ENCODE measurements around the gene BCCIP. TPM values are rescaled to one million over a fixed set of nuclear protein-coding genes. Genes with fewer than 3 reads are reported as not detected.
A peak's percentile ranks its signal among the peaks of the same experiment; 100 is the strongest.

BCCIP gene
- total RNA-seq, 1 experiment from 2014 or later: 159 TPM

GRCh38 chr10:125823663-125824251, 411 bp downstream of the BCCIP start:
- Histone ChIP-seq H2AFZ (ENCODE audit: low read depth, low read length, poor library complexity, severe bottlenecking) (peak overlapping the region; percentile 74), H3K9me3 (ENCODE audit: control insufficient read depth in 1 of 2, insufficient read depth in 1 of 2, low read depth in 1 of 2, low read length in 2 of 2) (no peaks in the 10 kb centered on the region), H3K9ac (ENCODE audit: low read length) (peak overlapping the region; percentile 86), H3K36me3 (ENCODE audit: control insufficient read depth in 1 of 2, insufficient read depth in 2 of 2, low read length in 2 of 2) (peaks cover 22 to 33% of the 10 kb centered on the region in 2 experiments), H3K27me3 (ENCODE audit: insufficient read depth, low read length) (no peaks in the 10 kb centered on the region), H3K79me2 (ENCODE audit: insufficient read depth, low read length) (peaks cover 76% of the 10 kb centered on the region), H3K27ac (ENCODE audit: low read depth, low read length) (peak overlapping the region; percentile 72), H3K9me2 (ENCODE audit: insufficient read depth) (no peaks in the 10 kb centered on the region), H4K20me1 (ENCODE audit: insufficient read depth) (peaks cover 11% of the 10 kb centered on the region; the same call in 1 of the 2 replicates), H3K4me2 (ENCODE audit: low read length) (peak overlapping the region; percentile 90), H3K4me3 (replicated peaks in 1 of 2; ENCODE audit: low read depth in 1 of 2, low read length in 2 of 2) (peak overlapping the region; percentile 82), H3K4me1 (ENCODE audit: control insufficient read depth in 1 of 2, insufficient read depth in 2 of 2, low read length in 2 of 2) (peaks cover 13 to 20% of the 10 kb centered on the region in 2 experiments)
- intact Hi-C loops (cut with micrococcal nuclease): loop anchor here (2.0 kb wide), 1 partner anchor 301 kb away; no protein-coding TSS in a partner anchor
- BruUV-seq (replicated peaks): TSS peak; percentile 59
- ATAC-seq (peak; percentile 7), DNase-seq (ENCODE audit: low read depth, low spot score) (no peak)
- RAD21 ChIA-PET (ENCODE audit: low non-redundant PET in 1 of 2, low total read pairs in 2 of 2, uncharacterized antibody in 2 of 2, unreplicated experiment in 2 of 2): no interaction called here
- CTCF ChIA-PET: interaction anchor here (0.8 to 1.7 kb wide), 2 partner anchors 8 to 831 kb away, joined by 3 to 5 read pairs; no protein-coding TSS in a partner anchor
- POLR2A ChIA-PET: interaction anchor here (0.8 to 1.0 kb wide), 6 partner anchors 8 to 240 kb away, joined by 3 to 4 read pairs (median 3); no protein-coding TSS in a partner anchor
- TF ChIP-seq CBX3 (IDR thresholded peaks at IDR 0.05; ENCODE audit: low read depth) (no peak), EZH2 (IDR thresholded peaks at IDR 0.05) (no peak), YY1 (IDR thresholded peaks at IDR 0.05; ENCODE audit: extremely low read depth, insufficient replicate concordance, low read depth, low read length) (no peak), TCF7L2 (IDR thresholded peaks at IDR 0.05; ENCODE audit: borderline replicate concordance, extremely low read depth, insufficient read depth, insufficient read length) (no peak), POLR2A (IDR thresholded peaks at IDR 0.05; ENCODE audit: borderline replicate concordance, extremely low read depth, insufficient read depth, insufficient read length) (no peak), FOSL1 (IDR thresholded peaks at IDR 0.05; ENCODE audit: low read depth) (no peak), CEBPB (IDR thresholded peaks at IDR 0.05; ENCODE audit: low read depth) (no peak), CTCF (IDR thresholded peaks at IDR 0.05 in 2 of 3, conservative IDR thresholded peaks at IDR 0.05 in 1 of 3; ENCODE audit: borderline replicate concordance in 1 of 3, insufficient read depth in 1 of 3, low read depth in 2 of 3, low read length in 2 of 3) (no peak), JUND (IDR thresholded peaks at IDR 0.05) (no peak), ZFX (IDR thresholded peaks at IDR 0.05) (no peak), ELF1 (IDR thresholded peaks at IDR 0.05; ENCODE audit: borderline replicate concordance, low read depth) (no peak)

All from HCT116 (cell line).